ENCODE data around the gene CRAMP1. TPM values are rescaled to one million over a fixed set of nuclear protein-coding genes. Genes with fewer than 3 reads are reported as not detected.

The CRAMP1 gene
- total and polyA plus RNA-seq, 3 donors from 2014 or later = 54.1 to 65.1 (median 54.8) TPM

DNA sequence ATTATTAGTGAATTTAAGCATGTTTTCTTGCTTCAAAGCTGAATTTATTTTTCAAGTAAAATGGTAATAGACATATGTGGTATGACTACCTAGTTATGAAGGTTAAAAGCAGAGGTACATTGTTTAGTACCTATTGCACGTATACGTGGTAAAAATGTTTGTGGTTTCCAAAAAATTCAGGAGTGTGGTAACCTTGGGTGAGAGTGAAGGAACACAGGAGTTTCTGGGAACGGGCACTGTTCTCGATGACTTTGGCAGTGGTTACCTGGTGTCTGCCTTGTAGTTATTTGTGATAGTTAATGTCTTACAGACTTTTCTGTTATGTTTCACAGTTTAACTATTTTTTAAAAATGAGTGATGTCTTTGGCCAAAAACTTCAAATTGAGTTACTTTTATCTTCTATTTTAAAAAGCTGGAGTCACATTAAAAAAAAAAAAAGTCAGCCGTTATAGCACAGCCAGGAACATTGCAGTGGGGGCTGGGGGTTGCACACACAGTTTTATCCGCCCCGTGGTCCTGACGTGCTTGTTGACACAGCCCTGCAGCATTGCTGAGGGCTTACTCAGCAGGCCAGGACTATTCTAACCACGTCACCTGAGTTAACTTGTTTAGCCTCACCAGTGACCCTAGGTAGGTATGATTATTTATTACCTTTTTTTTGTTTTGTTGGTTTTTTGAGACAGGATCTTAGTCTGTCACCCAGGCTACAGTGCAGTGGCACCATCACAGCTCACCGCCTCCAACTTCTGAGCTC, 76.8 kb downstream of the CRAMP1 start:
- intact Hi-C loops (cut with DNase I; ENCODE audit: low total_unique reads) = no loop called here
- Histone ChIP-seq H3K27me3 (no peaks in the 10 kb centered on the region), H3K27ac (no peak overlapping the region), H3K9me3 (no peaks in the 10 kb centered on the region), H3K4me1 (no peaks in the 10 kb centered on the region), H3K36me3 (ENCODE audit: low read depth, missing control alignments) (no peaks in the 10 kb centered on the region), H3K4me3 (no peak overlapping the region)
- TF ChIP-seq, protein P1, sequence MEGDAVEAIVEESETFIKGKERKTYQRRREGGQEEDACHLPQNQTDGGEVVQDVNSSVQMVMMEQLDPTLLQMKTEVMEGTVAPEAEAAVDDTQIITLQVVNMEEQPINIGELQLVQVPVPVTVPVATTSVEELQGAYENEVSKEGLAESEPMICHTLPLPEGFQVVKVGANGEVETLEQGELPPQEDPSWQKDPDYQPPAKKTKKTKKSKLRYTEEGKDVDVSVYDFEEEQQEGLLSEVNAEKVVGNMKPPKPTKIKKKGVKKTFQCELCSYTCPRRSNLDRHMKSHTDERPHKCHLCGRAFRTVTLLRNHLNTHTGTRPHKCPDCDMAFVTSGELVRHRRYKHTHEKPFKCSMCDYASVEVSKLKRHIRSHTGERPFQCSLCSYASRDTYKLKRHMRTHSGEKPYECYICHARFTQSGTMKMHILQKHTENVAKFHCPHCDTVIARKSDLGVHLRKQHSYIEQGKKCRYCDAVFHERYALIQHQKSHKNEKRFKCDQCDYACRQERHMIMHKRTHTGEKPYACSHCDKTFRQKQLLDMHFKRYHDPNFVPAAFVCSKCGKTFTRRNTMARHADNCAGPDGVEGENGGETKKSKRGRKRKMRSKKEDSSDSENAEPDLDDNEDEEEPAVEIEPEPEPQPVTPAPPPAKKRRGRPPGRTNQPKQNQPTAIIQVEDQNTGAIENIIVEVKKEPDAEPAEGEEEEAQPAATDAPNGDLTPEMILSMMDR (IDR thresholded peaks at IDR 0.05) = no peak
- no peak for TF ChIP-seq POLR2A (IDR thresholded peaks at IDR 0.05)
- DNase-seq = no peak
- WGBS, 2 donors = 90 to 94% methylated on average over 10 of the region's 10 CpGs

DNA sequence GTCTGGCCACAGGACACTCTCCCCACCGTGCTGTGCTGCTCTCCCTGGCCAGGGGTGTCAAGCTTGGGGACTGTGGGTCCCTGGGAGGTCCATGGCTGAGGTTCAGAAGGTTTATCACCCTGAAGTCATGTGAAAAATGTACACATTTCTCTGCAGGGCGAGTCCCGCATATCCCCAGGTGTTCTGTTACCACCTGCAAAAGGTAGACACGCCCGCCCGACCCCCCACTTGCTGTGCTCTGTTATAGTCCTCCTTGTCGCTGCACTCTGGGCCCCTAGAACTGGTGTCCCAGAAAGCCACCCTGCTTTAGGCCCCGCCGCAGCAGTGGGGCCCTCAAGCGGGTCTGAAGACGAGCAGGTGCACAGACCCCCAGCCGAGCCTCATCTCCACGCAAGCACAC, 77.7 kb downstream of the CRAMP1 start:
- TF ChIP-seq, protein P1 (IDR thresholded peaks at IDR 0.05) = no peak
- no peak for TF ChIP-seq POLR2A (IDR thresholded peaks at IDR 0.05)
- H3K4me3 ChIP-seq = no peak overlapping the region
- H3K27me3 ChIP-seq = no peaks in the 10 kb centered on the region
- 93 to 95% methylated on average over 4 to 13 of the region's 13 CpGs for WGBS, 2 donors
- H3K4me1 ChIP-seq = no peaks in the 10 kb centered on the region
- no peak for DNase-seq
- intact Hi-C loops (cut with DNase I; ENCODE audit: low total_unique reads) = no loop called here
- no peaks in the 10 kb centered on the region for H3K36me3 ChIP-seq (ENCODE audit: low read depth, missing control alignments)
- H3K9me3 ChIP-seq = no peaks in the 10 kb centered on the region
- no peak overlapping the region for H3K27ac ChIP-seq

DNA sequence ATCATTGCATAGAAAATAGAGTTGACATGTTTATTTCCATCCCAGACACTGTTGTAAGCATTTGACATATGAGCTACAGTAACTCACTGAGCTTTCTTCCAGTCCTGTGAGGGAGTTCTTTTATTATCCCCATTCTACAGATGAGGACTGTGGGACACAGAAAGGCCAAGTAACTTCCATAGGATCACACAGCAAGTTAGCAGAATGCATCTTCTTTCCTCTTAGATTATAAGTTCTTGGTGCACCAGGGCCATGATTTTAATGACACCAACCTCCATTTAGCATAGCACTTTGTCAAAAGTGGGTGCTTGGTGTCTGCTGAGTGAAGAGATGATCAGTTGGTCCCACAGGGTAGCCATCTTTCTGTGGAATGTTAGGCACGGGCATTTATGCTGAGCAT, 78.7 kb downstream of the CRAMP1 start:
- TF ChIP-seq POLR2A (IDR thresholded peaks at IDR 0.05) = no peak
- TF ChIP-seq, protein P1 (IDR thresholded peaks at IDR 0.05) = no peak
- no peak for DNase-seq
- no peak overlapping the region for H3K4me3 ChIP-seq
- H3K9me3 ChIP-seq = no peaks in the 10 kb centered on the region
- H3K36me3 ChIP-seq (ENCODE audit: low read depth, missing control alignments) = no peaks in the 10 kb centered on the region
- H3K4me1 ChIP-seq = no peaks in the 10 kb centered on the region
- no peaks in the 10 kb centered on the region for H3K27me3 ChIP-seq
- 63 to 86% methylated on average over 1 of the region's 1 CpG for WGBS, 2 donors
- intact Hi-C loops (cut with DNase I; ENCODE audit: low total_unique reads) = no loop called here
- no peak overlapping the region for H3K27ac ChIP-seq

DNA sequence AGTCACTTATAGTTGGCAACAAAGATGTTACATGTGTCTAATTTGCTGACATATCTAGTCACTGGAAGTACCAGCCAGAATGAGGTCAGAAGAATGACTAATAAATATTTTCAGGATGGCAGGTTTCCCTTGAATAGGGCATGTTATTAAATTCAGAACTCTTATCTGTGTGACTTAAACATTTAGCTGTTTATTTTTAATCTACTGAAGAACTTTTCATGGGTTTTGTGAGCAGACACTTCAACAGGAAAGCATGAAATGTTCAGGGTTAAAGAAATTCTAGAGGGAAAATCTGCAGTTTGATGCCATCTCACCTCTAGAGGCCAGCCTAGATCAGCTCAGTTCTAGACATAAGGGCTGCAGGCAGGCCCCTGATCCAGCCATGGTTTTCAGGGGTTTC, 79.1 kb downstream of the CRAMP1 start:
- H3K9me3 ChIP-seq = no peaks in the 10 kb centered on the region
- H3K36me3 ChIP-seq (ENCODE audit: low read depth, missing control alignments) = no peaks in the 10 kb centered on the region
- TF ChIP-seq POLR2A (IDR thresholded peaks at IDR 0.05) = no peak
- TF ChIP-seq, protein P1 (IDR thresholded peaks at IDR 0.05) = no peak
- H3K4me1 ChIP-seq = no peaks in the 10 kb centered on the region
- intact Hi-C loops (cut with DNase I; ENCODE audit: low total_unique reads) = no loop called here
- no peak for DNase-seq
- no peak overlapping the region for H3K27ac ChIP-seq
- no peaks in the 10 kb centered on the region for H3K27me3 ChIP-seq
- no peak overlapping the region for H3K4me3 ChIP-seq

DNA sequence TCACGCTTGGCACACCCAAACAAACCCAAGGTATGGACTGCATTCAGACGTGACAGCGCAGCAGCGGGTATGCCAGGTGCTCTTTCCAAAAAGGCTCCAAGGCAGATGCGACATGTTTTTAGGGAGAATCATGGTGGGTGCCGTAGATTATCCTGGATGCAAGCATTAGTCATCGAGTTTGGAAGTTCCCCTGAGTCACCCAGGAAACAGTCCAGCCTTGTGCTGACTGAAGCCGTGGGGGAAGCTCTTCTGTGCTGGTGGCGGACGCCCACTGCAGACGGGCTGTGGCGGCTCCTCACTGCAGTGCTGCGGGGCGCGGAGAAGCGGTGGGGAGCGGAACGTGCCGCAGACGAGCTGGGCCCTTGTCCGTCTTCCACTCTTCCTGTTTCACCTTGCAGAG, 79.8 kb downstream of the CRAMP1 start:
- no peaks in the 10 kb centered on the region for H3K27me3 ChIP-seq
- H3K27ac ChIP-seq = no peak overlapping the region
- no peaks in the 10 kb centered on the region for H3K9me3 ChIP-seq
- no peak for TF ChIP-seq POLR2A (IDR thresholded peaks at IDR 0.05)
- TF ChIP-seq, protein P1 (IDR thresholded peaks at IDR 0.05) = no peak
- 94 to 97% methylated on average over 21 of the region's 21 CpGs for WGBS, 2 donors
- intact Hi-C loops (cut with DNase I; ENCODE audit: low total_unique reads) = no loop called here
- H3K4me3 ChIP-seq = no peak overlapping the region
- DNase-seq = no peak
- H3K4me1 ChIP-seq = no peaks in the 10 kb centered on the region
- H3K36me3 ChIP-seq (ENCODE audit: low read depth, missing control alignments) = no peaks in the 10 kb centered on the region
